ENCODE data around the gene FAM227B.

DNA sequence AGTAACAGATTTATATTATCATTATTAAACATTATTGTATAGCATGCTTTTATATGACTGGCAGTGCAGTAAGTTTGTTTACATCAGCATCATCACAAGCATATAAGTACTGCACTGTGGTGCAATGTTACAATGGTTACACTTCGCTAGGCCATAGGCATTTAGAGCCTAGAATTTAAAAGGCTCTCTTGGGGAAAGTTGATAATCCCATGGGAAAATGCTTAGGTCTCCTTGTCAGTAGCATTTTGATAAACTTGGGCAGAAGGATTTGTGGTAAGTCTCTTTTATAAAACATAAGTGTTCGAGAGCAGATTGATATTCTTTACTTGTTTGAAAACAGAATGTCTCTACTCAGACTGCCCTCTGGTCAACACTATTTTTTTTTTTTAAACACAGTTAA is 7.8 kb upstream of the FAM227B start:
- TF ChIP-seq CTCF (conservative IDR thresholded peaks at IDR 0.05; ENCODE audit: low read depth, low read length) (no peak), EZH2 (IDR thresholded peaks at IDR 0.05; ENCODE audit: low read length, unreplicated experiment) (no peak), EZH2phosphoT487 (IDR thresholded peaks at IDR 0.05; ENCODE audit: borderline replicate concordance, low read length) (no peak)
